ENCODE results near the gene MARF1. TPM values are rescaled to one million over a fixed set of nuclear protein-coding genes. Genes with fewer than 3 reads are reported as not detected.
"Not testable (repeated sequence)": the region's sequence is repeated elsewhere in the genome, so short reads cannot be mapped to it uniquely, and the experiment has no call there.

Gene MARF1
- total and polyA plus RNA-seq, 10 donors = 24.0 to 169 (median 94.7) TPM

DNA sequence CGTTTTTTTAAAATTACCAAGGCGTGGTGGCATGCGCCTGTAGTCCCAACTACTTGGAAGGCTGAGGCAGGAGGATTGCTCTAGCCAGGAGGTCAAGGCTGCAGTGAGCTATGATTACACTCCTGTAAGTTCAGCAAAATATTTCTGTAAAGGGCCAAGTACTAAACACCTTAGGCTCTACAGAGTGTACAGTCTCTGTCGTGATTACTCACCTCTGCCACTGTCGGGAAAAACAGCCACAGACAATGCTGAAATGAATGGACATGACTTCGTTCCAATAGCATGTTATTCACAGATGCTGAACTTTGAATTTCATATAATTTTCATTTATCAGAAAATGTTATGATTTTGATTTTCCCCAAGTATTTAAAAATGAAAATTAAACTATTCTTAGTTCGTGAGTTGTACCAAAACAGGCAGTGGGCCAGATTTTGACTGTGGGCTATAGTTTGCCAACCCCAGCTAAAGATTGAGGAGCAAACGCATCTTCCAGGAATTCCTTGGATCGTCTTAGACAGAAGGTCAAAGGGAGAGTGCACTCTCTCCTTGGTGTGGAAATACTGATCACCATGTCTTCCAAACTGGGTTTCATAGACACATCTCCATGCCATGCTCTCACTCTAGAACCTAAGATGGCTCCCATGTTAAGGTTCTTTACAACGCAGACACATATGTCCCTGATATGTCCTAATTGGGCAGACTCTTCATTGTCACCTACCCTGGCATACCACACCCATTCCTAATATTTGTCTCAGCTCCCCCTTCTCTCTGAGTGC lies 89.5 kb downstream of the MARF1 start:
- no peaks in the 10 kb centered on the region for H3K9me3 ChIP-seq
- no peak for TF ChIP-seq POLR2AphosphoS5 (IDR thresholded peaks at IDR 0.05)
- TF ChIP-seq, protein P1, sequence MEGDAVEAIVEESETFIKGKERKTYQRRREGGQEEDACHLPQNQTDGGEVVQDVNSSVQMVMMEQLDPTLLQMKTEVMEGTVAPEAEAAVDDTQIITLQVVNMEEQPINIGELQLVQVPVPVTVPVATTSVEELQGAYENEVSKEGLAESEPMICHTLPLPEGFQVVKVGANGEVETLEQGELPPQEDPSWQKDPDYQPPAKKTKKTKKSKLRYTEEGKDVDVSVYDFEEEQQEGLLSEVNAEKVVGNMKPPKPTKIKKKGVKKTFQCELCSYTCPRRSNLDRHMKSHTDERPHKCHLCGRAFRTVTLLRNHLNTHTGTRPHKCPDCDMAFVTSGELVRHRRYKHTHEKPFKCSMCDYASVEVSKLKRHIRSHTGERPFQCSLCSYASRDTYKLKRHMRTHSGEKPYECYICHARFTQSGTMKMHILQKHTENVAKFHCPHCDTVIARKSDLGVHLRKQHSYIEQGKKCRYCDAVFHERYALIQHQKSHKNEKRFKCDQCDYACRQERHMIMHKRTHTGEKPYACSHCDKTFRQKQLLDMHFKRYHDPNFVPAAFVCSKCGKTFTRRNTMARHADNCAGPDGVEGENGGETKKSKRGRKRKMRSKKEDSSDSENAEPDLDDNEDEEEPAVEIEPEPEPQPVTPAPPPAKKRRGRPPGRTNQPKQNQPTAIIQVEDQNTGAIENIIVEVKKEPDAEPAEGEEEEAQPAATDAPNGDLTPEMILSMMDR (IDR thresholded peaks at IDR 0.05 in 8 of 11, conservative IDR thresholded peaks at IDR 0.05 in 3 of 11) = no peak
- no peak for TF ChIP-seq POLR2A (IDR thresholded peaks at IDR 0.05)
- H3K27ac ChIP-seq = no peak overlapping the region
- intact Hi-C loops (cut with DNase I; ENCODE audit: low total_unique reads) = no loop called here
- no peak overlapping the region for H3K4me3 ChIP-seq
- 84 to 92% (median 86%) methylated on average over 10 of the region's 10 CpGs for WGBS, 5 donors
- no peak for DNase-seq
- H3K36me3 ChIP-seq = no peaks in the 10 kb centered on the region
- H3K4me1 ChIP-seq = peaks cover 0 to 3% (median 0%) of the 10 kb centered on the region in 6 donors
- no peaks in the 10 kb centered on the region for H3K27me3 ChIP-seq (replicated peaks in 1 of 7)

DNA sequence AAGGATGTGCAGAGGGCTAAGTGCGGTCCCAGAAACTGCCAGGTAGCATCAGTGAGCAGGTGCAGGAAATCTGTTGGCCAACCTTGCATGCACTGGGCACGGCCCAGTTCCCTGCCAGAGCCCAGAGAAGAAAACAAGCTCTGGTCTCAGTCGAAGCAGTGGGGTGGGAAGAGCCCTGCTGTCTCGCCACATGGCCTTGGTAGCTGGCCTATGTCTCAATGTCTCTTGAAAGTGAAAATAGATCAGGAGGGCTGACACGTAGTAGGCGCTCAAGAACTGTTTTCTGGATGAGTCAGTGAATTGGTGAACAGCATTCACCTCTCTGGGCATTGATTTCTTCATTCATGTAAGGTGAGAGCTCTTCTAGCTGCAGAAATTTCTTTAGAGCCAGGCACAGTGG lies 90.4 kb downstream of the MARF1 start:
- H3K36me3 ChIP-seq = no peaks in the 10 kb centered on the region
- H3K4me1 ChIP-seq = peaks cover 0 to 3% (median 0%) of the 10 kb centered on the region in 6 donors
- H3K4me3 ChIP-seq = no peak overlapping the region
- DNase-seq = no peak
- intact Hi-C loops (cut with DNase I; ENCODE audit: low total_unique reads) = no loop called here
- no peaks in the 10 kb centered on the region for H3K9me3 ChIP-seq
- no peak overlapping the region for H3K27ac ChIP-seq
- no peaks in the 10 kb centered on the region for H3K27me3 ChIP-seq (replicated peaks in 1 of 7)
- WGBS, 5 donors = 79 to 83% (median 81%) methylated on average over 6 of the region's 6 CpGs
- TF ChIP-seq POLR2A (IDR thresholded peaks at IDR 0.05) (no peak), POLR2AphosphoS5 (IDR thresholded peaks at IDR 0.05) (no peak)
- TF ChIP-seq, protein P1 (IDR thresholded peaks at IDR 0.05 in 8 of 11, conservative IDR thresholded peaks at IDR 0.05 in 3 of 11) = no peak

DNA sequence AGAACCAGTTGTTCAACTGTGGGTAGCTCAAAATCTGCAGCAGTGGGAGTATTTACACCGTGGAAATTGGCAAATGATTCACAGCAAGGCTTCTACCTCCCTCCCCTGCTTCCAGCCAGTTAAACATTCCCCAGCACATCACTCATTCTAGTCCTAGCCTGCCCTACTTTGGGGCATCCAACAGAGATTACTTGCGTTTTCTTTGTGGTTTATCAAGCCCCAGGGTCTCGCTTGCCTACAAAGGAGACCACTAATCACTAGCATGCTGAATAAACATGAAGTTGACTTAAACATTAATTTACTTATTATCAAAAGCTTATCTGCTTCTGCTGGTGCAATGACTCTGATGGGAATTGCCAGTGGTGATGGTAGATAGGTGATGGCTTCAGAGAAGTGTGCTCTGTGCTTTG lies 94.5 kb downstream of the MARF1 start:
- Histone ChIP-seq H3K27me3 (replicated peaks in 1 of 7) (no peaks in the 10 kb centered on the region), H3K4me3 (no peak overlapping the region), H3K9me3 (peaks cover 0 to 2% (median 1%) of the 10 kb centered on the region in 8 donors), H3K27ac (no peak overlapping the region), H3K4me1 (peaks cover 0 to 3% (median 0%) of the 10 kb centered on the region in 6 donors), H3K36me3 (no peaks in the 10 kb centered on the region)
- TF ChIP-seq POLR2A (IDR thresholded peaks at IDR 0.05) (no peak), POLR2AphosphoS5 (IDR thresholded peaks at IDR 0.05) (no peak)
- TF ChIP-seq, protein P1 (IDR thresholded peaks at IDR 0.05 in 8 of 11, conservative IDR thresholded peaks at IDR 0.05 in 3 of 11) = no peak
- 71 to 91% (median 80%) methylated on average over 3 of the region's 3 CpGs for WGBS, 5 donors
- no peak for DNase-seq
- intact Hi-C loops (cut with DNase I; ENCODE audit: low total_unique reads) = no loop called here

DNA sequence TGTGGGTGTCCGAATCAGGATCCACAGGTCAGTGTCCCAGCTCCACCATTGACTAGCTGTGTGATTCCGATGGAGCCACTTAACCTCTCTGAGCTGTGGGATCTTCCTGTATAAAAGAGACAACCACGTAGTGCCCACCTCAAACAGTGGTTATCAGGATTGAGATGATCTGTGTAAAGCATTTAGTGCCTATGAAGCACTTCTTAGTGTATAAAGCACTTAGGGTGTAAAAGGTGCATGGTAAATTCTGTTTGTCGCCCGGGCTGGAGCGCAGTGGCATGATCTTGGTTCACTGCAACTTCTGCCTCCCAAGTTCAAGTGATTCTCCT lies 95.2 kb downstream of the MARF1 start:
- intact Hi-C loops (cut with DNase I; ENCODE audit: low total_unique reads) = no loop called here
- TF ChIP-seq POLR2AphosphoS5 (IDR thresholded peaks at IDR 0.05) = no peak
- TF ChIP-seq POLR2A (IDR thresholded peaks at IDR 0.05) = no peak
- TF ChIP-seq, protein P1 (IDR thresholded peaks at IDR 0.05 in 8 of 11, conservative IDR thresholded peaks at IDR 0.05 in 3 of 11) = no peak
- Histone ChIP-seq H3K27me3 (replicated peaks in 1 of 7) (no peaks in the 10 kb centered on the region), H3K4me1 (peaks cover 0 to 3% (median 0%) of the 10 kb centered on the region in 6 donors), H3K27ac (no peak overlapping the region), H3K36me3 (no peaks in the 10 kb centered on the region), H3K9me3 (peaks cover 0 to 10% (median 9%) of the 10 kb centered on the region in 8 donors), H3K4me3 (no peak overlapping the region)
- DNase-seq = no peak
- WGBS, 5 donors = 88 to 98% (median 97%) methylated on average over 6 of the region's 6 CpGs

DNA sequence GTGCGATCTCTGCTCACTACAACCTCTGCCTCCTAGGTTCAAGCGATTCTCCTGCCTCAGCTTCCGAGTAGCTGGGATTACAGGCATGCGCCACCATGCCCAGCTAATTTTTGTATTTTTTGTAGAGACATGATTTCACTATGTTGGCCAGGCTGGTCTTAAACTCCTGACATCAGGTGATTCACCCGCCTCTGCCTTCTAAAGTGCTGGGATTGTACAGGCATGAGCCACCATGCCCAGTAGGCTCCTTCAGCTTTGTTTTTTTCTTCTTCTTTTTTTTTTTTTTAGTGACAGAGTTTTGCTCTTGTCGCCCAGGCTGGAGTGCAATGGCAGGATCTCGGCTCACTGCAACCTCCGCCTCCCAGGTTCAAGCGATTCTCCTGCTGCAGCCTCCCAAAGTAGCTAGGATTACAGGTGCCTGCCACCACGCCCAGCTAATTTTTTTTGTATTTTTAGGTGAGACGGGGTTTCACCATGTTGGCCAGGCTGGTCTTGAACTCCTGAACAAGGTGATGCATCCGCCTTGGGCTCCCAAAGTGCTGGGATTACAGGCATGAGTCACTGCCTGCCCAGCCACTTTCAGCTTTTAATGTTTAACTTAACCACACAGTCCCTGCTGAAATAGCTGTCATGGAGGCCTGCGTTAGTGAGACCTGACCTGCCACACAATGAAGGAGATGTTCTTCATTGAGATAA lies 95.7 kb downstream of the MARF1 start:
- H3K27me3 ChIP-seq (replicated peaks in 1 of 7); DNase-seq; H3K27ac ChIP-seq; H3K4me1 ChIP-seq; intact Hi-C loops (cut with DNase I; ENCODE audit: low total_unique reads); H3K4me3 ChIP-seq; H3K36me3 ChIP-seq: not testable (repeated sequence)
- H3K9me3 ChIP-seq = peaks cover 0 to 13% (median 11%) of the 10 kb centered on the region in 8 donors
- 93 to 96% (median 94%) methylated on average over 13 of the region's 13 CpGs for WGBS, 5 donors

All from spleen (tissue), 11 donors.